ENCODE data around the gene IZUMO1.
"Not testable (repeated sequence)": the region's sequence is repeated elsewhere in the genome, so short reads cannot be mapped to it uniquely, and the experiment has no call there.

IZUMO1 gene

DNA sequence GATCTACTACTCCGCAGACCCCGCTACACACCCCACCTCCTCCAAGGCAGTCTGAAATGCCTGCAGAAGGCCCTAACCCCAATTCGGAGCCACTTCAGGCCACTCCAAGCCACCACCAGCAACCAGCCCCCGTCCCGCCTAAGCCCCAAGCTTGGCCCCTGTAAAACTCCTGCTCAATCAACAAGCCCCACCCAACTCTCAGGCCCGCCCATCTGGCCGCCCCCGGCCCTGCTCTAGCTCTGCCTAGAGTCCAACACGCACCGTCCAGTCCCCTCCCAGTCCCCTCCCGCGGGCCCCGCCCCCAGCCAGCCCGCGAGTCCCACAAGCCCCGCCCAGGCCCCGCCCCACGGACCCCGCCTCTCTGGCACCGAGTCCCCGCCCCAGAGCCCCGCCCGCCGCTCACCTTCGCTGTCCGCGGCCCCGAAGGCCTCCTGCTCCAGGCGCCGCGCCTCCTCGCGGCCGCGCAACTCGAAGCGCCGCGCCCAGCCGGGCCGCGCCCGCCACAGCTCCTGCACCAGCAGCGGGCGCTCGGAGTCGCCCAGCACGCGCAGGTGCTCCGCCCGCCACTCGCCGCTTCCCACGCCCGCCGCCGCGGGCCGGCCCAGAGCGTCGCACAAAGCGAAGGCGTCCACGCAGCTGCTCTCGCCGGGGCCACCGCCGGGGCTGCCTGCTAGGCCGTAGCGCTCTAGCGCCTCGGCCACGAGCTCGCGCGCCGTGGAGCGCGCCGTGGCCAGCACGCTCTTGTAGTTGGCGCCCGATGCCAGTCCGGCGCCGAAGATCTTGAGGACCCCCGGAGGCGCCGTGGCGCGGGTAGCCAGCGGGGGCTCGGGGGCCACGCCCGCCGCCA is 7.9 kb downstream of the IZUMO1 start:
- DNase-seq (ENCODE audit: low read depth in 2 of 3, low spot score in 1 of 3) = peak; percentile 90 to 94 (median 93)

DNA sequence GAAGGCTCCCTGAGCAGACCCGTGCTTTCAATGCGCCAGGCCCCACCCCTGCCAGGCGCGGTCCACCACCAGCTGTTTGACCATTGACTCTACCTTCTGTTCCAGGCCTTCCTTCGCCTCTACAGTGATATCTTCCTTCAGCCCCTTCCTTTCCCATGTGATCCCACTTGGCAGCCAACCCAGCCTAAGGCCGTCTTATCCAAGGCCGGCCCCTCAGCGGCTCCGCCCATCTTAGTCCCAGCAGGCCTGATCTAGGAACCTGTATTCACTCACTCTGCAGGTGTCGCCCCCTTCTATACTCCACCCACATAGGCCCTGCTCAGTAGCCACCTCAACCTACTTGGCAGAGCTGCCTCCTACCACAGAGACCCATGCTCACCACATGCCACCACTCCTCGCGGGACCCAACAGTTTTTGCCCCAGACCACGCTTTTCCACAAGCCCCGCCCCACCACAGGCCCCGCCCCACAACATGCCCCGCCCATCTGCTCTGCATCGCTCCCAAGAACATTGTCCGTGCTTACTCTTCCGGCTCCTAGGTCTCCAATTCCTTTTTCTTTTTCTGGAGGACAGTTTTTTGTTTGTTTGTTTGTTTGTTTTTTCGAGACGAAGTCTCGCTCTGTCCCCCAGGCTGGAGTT is 9.2 kb downstream of the IZUMO1 start:
- DNase-seq (ENCODE audit: low read depth in 2 of 3, low spot score in 1 of 3) = no peak

DNA sequence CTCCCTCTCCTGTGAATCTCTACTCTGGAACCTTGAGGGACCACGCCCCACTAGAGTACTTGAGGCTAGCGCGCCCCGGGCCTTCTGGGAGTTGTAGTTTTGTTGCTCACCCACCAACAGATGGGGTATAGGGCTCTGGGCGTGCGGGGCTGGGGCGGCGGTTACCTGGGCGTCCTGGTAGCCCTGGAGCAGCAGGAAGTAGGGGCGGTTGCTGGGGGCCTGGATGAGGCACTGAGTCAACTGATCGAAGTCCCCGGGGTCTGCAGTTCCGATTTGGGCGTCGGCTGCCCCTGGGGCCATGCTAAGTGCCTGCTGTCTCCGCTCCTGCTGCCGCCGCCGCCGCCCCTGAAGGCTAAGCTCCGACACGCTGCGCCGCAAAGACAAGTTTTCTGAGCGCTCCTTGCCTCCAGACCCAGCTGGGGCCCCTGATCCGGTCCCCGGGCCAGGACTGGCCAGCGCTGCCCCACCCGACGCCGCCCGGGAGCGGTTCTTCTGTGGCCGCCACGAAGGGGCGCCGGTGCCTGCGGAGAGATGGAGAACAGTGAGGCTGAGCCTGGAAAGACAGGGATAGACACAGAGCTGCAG is 11.6 kb downstream of the IZUMO1 start:
- DNase-seq (ENCODE audit: low read depth in 2 of 3, low spot score in 1 of 3) = no peak

DNA sequence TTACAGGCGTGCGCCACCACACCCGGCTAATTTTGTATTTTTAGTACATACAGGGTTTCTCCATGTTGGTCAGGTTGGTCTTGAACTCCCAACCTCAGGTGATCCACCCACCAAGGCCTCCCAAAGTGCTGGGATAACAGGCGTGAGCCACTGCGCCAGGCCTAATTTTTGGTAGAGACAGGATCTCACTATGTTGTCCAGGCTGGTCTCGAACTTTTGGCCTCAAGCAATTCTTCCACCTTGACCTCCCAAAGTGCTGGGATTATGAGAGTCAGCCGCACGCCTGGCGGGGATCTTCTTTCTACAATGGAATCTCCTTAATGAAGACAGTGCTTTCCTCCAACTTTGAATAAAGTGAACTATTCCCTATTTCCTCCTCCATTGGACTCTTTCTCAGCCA is 12.1 kb downstream of the IZUMO1 start:
- no peak for DNase-seq (ENCODE audit: low read depth in 2 of 3, low spot score in 1 of 3)

DNA sequence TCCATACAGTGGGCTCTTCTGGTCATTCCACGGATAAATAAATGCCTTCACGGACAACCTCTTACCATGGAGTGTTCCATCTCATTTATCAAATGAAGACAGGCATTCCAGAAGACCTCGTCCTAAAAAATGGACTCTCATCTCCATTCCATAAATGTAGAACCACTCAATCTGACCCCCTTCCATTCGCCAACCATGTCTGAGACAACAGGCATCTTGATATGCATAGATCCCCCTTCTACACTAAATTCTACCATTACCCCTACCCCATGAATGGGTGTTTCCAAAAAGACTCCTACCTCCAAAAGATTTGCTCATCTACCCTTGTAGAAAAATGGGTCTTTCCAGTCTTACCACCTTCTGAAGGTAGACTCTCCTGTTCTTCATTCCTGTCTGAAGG is 15.3 kb downstream of the IZUMO1 start:
- no peak for DNase-seq (ENCODE audit: low read depth in 2 of 3, low spot score in 1 of 3)

- DNase-seq (ENCODE audit: low read depth in 2 of 3, low spot score in 1 of 3) = no peak
Observed at GRCh38 chr19:48728911-48729664, 17.6 kb downstream of the IZUMO1 start.

DNA sequence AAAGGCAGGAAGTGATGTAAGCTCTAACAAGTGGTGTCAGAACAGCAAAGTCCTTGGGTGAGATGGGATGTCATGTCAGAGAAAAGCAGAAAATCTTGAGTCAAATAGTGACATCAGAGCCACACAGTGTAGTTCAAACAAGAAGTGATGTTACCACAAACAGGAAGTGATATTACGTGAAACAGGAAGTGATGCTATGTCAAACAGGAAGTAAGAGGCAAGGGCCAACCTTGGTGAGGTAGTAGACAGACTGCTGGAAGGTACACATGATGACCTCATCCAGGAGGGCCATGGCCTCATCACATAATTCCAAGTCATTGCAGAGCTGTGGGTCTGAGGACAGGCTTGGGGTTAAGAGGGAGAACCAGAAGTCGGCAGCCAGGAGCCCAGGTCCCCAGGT is 20.2 kb downstream of the IZUMO1 start:
- no peak for DNase-seq (ENCODE audit: low read depth in 2 of 3, low spot score in 1 of 3)

GRCh38 chr19:48724796-48725753 is 21.6 kb downstream of the IZUMO1 start:
- DNase-seq (ENCODE audit: low read depth in 2 of 3, low spot score in 1 of 3) = peak in 1 of 3 donors; percentile 31

DNA sequence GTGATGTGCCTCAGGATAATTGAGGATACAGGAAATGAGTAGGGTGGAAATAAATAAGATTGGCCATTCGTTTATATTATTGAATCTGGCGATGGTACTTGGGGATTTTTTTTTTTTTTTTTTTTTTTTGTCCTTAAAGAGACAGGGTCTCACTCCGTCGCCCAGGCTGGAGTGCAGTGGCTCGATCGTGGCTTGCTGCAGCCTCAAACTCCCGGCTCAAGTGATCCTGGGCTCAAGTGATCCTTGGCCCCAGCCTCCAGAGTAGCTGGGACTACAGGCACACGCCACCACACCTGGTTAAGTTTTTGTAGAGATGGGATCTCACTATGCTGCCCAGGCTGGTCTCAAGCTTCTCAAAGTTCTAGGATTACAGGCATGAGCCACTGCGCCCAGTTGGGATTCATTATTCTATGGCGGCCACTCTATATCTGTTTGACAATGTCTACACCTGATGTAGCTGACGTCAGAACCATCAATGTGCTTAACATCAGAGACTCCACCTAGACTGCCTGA is 24.5 kb downstream of the IZUMO1 start:
- no peak for DNase-seq (ENCODE audit: low read depth in 2 of 3, low spot score in 1 of 3)

DNA sequence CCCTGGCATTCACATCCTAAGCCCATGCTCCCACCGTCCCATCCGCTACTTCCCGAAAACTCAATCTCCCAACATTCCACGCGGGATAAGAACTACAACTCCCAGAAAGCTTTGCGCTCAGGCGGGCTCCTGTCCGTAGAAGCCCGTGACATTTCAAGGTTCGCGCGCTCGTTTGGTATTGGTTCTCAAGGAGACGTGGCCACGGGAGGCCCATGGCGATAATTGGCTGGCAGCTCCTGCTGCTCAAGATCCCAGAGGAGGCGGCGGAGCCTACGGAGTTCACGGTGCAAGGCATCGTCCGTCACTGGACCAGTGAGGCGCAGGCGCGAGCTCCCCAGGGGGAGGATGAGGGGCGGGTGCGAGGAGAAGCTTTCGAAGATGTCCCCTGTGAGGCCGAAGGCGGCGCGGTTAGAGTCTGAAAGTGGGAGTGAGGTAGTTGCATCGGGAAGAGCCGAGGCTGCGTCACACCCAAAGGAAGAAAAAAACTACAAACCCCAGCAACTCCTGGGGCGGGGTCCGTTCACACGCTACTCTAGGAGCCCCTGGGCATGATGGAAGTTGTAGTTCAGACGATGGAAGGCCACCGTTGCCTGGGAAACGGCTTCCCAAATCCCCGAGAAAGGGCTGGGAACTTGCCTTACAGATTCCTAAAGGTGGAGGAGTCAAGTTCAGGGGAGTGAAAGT is 26.0 kb downstream of the IZUMO1 start:
- peak; percentile 83 to 91 (median 91) for DNase-seq (ENCODE audit: low read depth in 2 of 3, low spot score in 1 of 3)

DNA sequence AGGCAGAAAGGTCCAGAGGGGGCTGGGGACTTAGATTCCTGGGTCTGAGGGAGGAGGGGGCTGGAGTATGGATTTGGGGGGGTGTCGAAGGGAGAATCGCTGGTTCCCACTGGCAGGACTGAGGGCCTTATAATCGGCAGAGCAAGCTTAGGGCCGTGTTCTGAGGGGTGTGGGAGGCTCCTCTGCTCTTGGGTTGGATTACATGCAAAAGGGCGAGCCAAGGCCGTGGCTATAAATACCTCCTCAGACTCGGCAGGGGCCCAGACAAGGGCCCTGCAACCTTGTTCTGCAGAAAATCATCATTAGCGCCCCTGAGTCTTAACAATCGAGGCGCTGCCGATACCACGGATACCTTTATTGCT is 26.5 kb downstream of the IZUMO1 start:
- DNase-seq (ENCODE audit: low read depth in 2 of 3, low spot score in 1 of 3) = no peak

DNA sequence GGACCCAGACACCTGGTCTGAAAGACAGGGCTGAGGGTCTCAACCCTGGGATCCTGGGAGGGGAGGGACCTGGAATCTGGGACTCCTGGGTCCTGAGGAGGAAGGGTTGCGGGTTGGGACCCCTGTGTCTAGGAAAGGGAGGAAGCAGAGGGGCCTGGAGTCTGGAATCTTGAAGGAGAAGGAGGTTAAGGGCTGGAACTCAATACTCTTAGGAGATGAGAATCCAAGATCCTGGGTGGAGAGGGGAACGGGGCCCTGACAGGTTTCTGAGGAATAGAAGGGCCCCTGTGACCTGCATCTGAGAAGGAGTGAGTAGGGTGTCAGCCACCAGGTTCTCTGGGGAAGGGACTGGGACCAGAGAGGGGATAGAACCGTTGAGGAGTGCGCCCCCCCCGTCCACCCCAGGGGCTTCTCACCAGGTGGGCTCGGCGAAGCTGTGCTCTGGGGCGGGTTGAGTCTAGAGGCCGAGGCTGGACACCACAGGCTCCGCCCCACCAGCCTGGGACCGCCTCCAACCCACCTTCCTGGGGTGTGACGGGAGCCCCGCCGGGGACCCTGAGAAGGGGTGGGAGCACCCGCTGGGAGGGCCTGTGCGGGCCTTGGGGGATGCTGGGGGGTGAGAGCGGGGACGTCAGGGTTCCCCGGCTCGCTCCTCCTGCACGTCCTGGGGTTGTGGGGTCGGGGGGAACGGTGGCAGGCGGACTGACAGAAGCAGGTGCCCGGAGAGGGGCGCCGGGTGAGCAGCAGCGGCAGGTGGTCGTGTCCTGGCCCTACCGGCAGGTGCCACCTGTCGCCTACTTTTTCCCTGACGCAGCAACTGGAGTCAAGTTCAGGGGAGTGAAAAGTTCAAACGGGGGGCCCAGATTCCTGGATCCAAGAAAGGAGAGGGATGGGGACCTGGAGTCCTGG is 27.2 kb downstream of the IZUMO1 start, which contains the start of gene MAMSTR:
TSS of gene MAMSTR (minus strand) at position 463 of the 909 bp plus-strand sequence. CDS start 694 bp downstream, outside the sequence.
- DNase-seq (ENCODE audit: low read depth in 2 of 3, low spot score in 1 of 3) = no peak

DNA sequence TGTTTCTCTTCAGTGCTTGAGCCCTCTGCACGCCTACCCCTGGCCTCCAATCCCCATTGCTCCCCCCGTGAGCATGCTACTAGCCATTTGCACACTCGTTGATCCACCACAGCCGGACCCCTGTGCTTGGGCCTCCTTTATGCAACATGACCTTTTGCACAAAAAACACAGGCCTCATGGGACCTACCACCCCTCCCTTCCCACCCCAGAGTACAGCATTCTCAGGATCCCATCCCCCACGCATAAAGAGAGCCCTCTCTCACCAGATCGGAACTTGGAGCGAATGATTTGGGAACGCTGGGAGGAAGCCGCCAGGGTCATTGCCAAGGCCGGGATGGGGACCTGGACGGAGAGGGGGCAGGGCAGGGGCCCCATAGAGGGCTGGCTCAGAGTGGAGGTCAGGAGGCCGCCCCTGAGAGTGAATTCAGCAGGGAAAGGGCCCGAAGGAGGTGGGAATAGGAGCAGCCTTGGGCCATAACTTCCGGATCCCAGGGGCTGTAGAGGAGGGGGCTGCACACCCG is 27.9 kb downstream of the IZUMO1 start:
- DNase-seq (ENCODE audit: low read depth in 2 of 3, low spot score in 1 of 3) = no peak

- not testable (repeated sequence) for DNase-seq (ENCODE audit: low read depth in 2 of 3, low spot score in 1 of 3)
Observed at GRCh38 chr19:48718106-48718505, 28.6 kb downstream of the IZUMO1 start.

- no peak for DNase-seq (ENCODE audit: low read depth in 2 of 3, low spot score in 1 of 3)
Observed at GRCh38 chr19:48716562-48717291, 30.0 kb downstream of the IZUMO1 start.

GRCh38 chr19:48715681-48716171 is 31.0 kb downstream of the IZUMO1 start:
- DNase-seq (ENCODE audit: low read depth in 2 of 3, low spot score in 1 of 3) = no peak

Measured in stimulated activated CD4-positive, alpha-beta T cell treated with anti-CD3 and anti-CD28 coated beads, Interleukin-12 subunit alpha, Interleukin-12 subunit beta, amount 100 ng/mL, for 48 hours (primary cell).